Naive B cell (primary cell): ENCODE data around the gene DDX50. TPM values are rescaled to one million over a fixed set of nuclear protein-coding genes. Genes with fewer than 3 reads are reported as not detected.
"Not testable (repeated sequence)": the region's sequence is repeated elsewhere in the genome, so short reads cannot be mapped to it uniquely, and the experiment has no call there.

ENCODE experiments used
- ATAC-seq, 2 donors: fragments of 150-1000 bp; cut with Tn5 transposase; 2 replicates each; pipeline ENCODE4 v1.10.0; 2021; ENCODE audit warnings: low read depth in 2 of 2, mild to moderate bottlenecking in 2 of 2, moderate library complexity in 2 of 2
- DNase-seq: peaks from one replicate; pipeline ENCODE4 v3.0.0; 2022
- H3K27ac Mint-ChIP-seq, 6 donors: one replicate each; pipeline ENCODE4 v1.8.0; 2020 to 2022; ENCODE audit warnings: mild to moderate bottlenecking in 6 of 6, mixed read lengths in 6 of 6, moderate library complexity in 5 of 6, inconsistent platforms in 2 of 6
- H3K27me3 Mint-ChIP-seq, 3 donors: one replicate each; pipeline ENCODE4 v1.8.0; 2021 to 2022; ENCODE audit warnings: mixed read lengths in 3 of 3, mild to moderate bottlenecking in 1 of 3
- H3K36me3 Mint-ChIP-seq, 2 donors: one replicate each; pipeline ENCODE4 v1.8.0; 2020 to 2022; ENCODE audit warnings: mixed read lengths in 2 of 2, inconsistent platforms in 1 of 2, mild to moderate bottlenecking in 1 of 2
- H3K4me1 Mint-ChIP-seq, 3 donors: one replicate each; pipeline ENCODE4 v1.8.0; 2020 to 2022; ENCODE audit warnings: mixed read lengths in 3 of 3, inconsistent platforms in 1 of 3, mild to moderate bottlenecking in 1 of 3, moderate library complexity in 1 of 3
- H3K4me3 Mint-ChIP-seq, 8 donors: one replicate each; pipeline ENCODE4 v1.8.0; 2020 to 2022; ENCODE audit warnings: mild to moderate bottlenecking in 8 of 8, mixed read lengths in 8 of 8, moderate library complexity in 8 of 8, inconsistent platforms in 2 of 8
- H3K9me3 Mint-ChIP-seq, 7 donors: one replicate each; pipeline ENCODE4 v1.8.0; 2020 to 2022; ENCODE audit warnings: mixed read lengths in 7 of 7, mild to moderate bottlenecking in 5 of 7, inconsistent platforms in 2 of 7, moderate library complexity in 1 of 7
- polyA plus RNA-seq, 6 donors: library from polyadenylated mRNA; unstranded; fragments of 300-500 nt; fragmentation: Illumina TruSeq; gene quantifications; one replicate each; pipeline ENCODE4 v1.2.3, GENCODE V29; 2021; ENCODE audit warnings: low read depth in 6 of 6

DDX50 gene
- polyA plus RNA-seq, 6 donors from 2014 or later: 29.1 to 59.3 (median 32.6) TPM

DNA sequence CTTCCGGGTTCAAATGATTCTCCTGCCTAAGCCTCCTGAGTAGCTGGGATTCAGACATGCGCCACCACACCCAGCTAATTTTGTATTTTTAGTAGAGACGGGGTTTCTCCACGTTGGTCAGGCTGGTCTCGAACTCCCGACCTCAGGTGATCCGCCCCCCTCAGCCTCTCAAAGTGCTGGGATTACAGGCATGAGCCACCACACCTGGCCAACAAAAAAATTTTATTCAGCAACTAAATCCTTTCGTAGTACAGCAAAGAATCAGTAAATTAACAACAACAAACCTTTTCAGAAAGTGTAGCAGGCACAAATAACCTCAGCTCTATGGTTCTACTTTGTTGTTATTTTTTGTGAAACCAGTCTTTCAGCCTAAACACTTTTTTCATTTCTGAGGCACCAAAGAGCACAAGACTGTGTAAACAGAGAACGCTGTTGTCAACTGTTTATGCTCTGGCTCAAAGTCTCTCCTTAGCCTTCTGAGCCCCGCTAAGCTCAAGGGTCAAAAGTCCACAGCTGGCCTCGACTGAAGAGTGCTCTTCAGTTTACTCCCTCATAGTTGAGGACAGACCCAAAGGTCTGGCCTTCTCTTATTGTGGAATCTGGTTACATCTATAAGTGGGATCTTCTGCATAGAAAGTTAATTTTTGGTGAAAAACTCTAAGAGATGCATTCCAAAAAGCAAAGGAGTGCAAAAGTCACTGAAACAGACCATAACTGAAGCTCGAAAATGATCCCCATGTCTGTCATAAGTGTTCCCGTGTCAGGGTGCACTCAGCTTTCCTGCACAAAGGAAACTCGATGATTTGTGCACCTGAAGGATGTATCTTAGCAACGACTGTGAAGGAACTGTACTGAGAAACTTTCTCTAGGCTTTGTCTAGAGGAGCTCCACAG lies 24.6 kb upstream of the DDX50 start:
- Mint-ChIP-seq H3K36me3 (no peaks in the 10 kb centered on the region), H3K4me3 (no peak overlapping the region), H3K27ac (no peak overlapping the region), H3K4me1 (no peaks in the 10 kb centered on the region), H3K27me3 (no peaks in the 10 kb centered on the region), H3K9me3 (no peaks in the 10 kb centered on the region)
- ATAC-seq (no peak), DNase-seq (no peak)

DNA sequence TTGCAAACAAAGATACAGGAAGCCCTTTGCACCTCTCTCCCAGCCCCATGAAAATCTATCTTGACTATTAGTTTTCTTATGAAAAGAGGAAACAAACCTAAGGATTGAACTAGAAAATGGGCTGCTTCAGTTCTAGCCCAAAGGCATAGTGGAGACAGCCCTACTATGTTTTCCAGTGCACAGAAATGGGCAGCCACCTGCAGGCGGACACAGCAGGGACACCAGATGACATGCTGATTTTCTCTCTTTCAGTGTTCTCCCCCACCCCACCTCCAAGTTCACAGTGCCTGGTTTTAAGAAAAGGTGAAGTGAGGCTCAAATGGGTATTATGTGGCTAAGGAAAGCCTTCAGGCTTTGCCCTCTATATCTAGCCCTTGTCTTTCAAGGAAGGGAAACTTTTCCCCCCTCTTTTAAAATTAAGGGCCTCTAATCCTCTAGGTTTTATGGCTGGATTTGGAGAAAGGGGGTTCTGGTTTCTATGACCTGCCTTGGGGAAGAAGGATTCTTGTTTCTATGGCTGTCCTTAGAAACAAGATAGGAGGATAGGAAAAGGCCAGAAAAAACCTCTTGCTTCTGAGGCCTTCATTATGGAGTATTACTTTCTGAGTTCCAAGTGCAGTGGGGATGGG lies 23.5 kb upstream of the DDX50 start:
- H3K9me3 Mint-ChIP-seq: no peaks in the 10 kb centered on the region
- H3K4me3 Mint-ChIP-seq: no peak overlapping the region
- ATAC-seq: no peak
- H3K36me3 Mint-ChIP-seq: no peaks in the 10 kb centered on the region
- no peak for DNase-seq
- peak overlapping the region in 1 of 6 donors; percentile 61 for H3K27ac Mint-ChIP-seq
- no peaks in the 10 kb centered on the region for H3K4me1 Mint-ChIP-seq
- no peaks in the 10 kb centered on the region for H3K27me3 Mint-ChIP-seq

DNA sequence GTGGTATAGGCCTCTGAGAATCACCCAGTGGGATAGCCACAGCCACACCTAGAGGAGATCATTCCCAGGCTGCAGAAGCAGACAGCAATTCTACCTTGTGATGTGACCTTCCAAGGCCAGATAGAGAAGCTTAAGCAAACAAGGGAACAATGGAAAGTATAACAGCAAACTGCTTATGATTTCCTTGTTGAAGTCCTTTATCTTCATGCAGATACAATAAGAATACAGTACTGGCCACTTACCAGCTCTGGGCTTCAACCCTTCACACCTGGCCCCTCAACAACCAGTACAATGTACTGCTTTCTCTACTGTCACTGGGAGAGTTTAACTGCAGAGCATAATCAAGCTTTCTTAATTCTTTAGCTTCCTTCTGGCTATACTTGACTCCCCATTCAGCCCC lies 22.6 kb upstream of the DDX50 start:
- Mint-ChIP-seq H3K9me3 (no peaks in the 10 kb centered on the region), H3K4me1 (no peaks in the 10 kb centered on the region), H3K4me3 (no peak overlapping the region), H3K27ac (no peak overlapping the region), H3K36me3 (no peaks in the 10 kb centered on the region), H3K27me3 (no peaks in the 10 kb centered on the region)
- DNase-seq (no peak), ATAC-seq (no peak)

DNA sequence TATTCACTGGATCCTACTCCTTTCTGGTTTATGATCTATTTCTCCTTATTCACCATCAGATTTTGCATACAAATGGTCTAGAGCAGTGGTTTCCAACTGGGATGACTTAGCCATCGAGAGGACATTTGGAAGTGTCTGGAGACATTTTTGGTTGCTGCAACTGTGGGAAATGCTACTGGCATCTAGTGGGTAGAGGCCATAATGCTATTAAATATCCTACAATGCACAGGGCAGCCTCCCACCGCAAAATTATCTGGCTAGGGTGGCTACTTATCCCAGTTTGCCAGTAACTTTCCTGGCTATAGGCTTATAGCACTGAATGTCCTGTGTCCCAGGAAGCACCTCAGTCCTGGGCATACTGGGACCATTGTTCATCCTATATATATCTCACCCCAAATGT lies 21.5 kb upstream of the DDX50 start:
- no peaks in the 10 kb centered on the region for H3K4me1 Mint-ChIP-seq
- H3K36me3 Mint-ChIP-seq: no peaks in the 10 kb centered on the region
- no peak for DNase-seq
- no peaks in the 10 kb centered on the region for H3K27me3 Mint-ChIP-seq
- ATAC-seq: no peak
- H3K9me3 Mint-ChIP-seq: no peaks in the 10 kb centered on the region
- H3K27ac Mint-ChIP-seq: no peak overlapping the region
- H3K4me3 Mint-ChIP-seq: no peak overlapping the region

DNA sequence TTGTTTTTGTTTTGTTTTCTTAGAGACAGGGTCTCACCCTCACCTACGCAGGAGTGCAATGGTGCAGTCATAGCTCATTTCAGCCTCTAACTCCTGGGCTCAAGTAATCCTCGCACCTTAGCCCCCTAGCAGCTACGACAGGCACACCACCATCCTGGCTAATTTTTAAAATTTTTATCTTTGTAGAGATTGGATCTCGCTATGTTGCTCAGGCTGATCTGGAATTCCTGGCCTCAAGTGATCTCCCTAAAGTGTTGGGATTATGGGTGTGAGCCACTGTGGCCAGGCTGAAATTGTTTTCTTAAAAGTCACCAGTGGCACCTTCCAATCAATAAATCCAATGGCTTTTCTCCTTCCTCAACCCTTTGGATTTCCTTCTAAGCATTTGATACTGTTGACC lies 20.9 kb upstream of the DDX50 start:
- ATAC-seq (no peak), DNase-seq (no peak)
- Mint-ChIP-seq H3K36me3 (no peaks in the 10 kb centered on the region), H3K27ac (no peak overlapping the region), H3K4me3 (no peak overlapping the region), H3K27me3 (no peaks in the 10 kb centered on the region), H3K9me3 (no peaks in the 10 kb centered on the region), H3K4me1 (no peaks in the 10 kb centered on the region)

DNA sequence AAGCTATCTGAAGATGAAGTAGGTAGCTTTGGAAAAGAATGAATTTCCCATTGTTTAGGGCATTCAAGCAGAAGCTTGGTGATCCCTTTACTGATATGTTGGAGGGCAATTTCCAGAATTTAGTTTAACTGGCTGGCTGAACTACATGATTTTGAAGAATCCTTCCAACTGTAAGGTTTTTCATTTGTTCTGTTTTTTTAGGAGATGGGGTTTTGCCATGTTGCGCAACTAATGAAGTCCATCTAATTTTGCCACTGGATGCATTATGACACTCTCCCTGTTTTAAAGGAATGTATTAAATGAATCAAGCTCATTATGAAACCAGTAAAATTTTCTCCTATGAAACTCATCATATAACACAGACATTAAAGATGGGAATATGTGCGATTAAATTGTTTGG lies 6.1 kb upstream of the DDX50 start:
- no peak for DNase-seq
- no peak for ATAC-seq
- Mint-ChIP-seq H3K4me1 (peaks cover 0 to 3% (median 0%) of the 10 kb centered on the region in 3 donors), H3K27ac (no peak overlapping the region), H3K36me3 (peaks cover 0 to 3% of the 10 kb centered on the region in 2 donors), H3K9me3 (no peaks in the 10 kb centered on the region), H3K27me3 (peaks cover 0 to 8% (median 8%) of the 10 kb centered on the region in 3 donors), H3K4me3 (no peak overlapping the region)

DNA sequence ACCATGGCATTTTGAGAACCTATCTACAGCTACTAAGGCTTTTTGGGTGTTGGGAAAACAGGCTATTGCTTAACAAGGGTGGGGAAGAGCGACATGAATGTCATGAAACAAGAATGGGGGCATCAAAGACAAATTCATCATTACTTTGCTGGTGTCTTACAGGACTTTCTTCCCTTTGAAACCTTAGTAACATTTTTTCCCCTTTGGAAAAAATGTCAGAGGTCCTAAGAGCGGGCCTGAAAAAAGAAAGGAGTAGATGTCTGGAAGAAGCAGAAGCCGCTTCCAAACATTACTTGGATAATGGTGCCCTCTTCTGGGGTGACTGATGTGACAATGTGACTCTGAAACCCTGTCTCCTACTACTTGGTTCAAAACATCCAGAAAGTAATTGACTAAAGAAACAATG lies 3.8 kb upstream of the DDX50 start:
- Mint-ChIP-seq H3K9me3 (no peaks in the 10 kb centered on the region), H3K27me3 (peaks cover 0 to 8% (median 8%) of the 10 kb centered on the region in 3 donors), H3K4me3 (peak overlapping the region in 1 of 8 donors; percentile 38), H3K4me1 (peaks cover 11 to 20% (median 17%) of the 10 kb centered on the region in 3 donors), H3K27ac (no peak overlapping the region), H3K36me3 (peaks cover 0 to 3% of the 10 kb centered on the region in 2 donors)
- DNase-seq: peak; percentile 7
- ATAC-seq: no peak

DNA sequence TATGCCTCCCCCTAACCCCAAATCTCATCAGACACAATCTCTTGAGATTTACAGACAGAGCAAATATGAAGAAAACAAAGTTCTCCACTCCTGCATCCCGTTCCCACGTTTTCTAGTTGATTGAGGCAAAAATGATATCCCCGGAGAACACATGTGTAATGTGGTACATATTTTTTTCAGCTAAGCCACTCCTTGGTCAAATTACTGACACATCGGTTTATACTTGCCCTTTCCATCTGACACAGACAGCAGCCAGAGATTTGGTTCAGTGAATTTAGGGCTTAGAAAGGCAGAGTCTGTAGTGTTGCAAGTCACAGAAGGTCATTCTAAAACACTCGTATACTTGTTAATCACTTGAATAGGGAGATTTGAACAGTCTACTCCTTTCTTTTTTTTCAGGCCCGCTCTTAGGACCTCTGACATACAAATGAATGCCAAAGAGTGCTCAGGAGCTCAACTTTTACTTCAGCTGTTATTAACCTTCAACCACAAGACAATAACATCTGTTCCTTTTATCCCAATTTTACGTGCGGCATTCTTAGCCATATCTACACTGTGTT lies 1.8 kb upstream of the DDX50 start:
- peaks cover 21 to 34% (median 32%) of the 10 kb centered on the region in 3 donors for H3K4me1 Mint-ChIP-seq
- no peaks in the 10 kb centered on the region for H3K9me3 Mint-ChIP-seq
- ATAC-seq (no peak), DNase-seq (no peak)
- peaks cover 0 to 3% of the 10 kb centered on the region in 2 donors for H3K36me3 Mint-ChIP-seq
- peaks cover 0 to 8% (median 4%) of the 10 kb centered on the region in 3 donors for H3K27me3 Mint-ChIP-seq
- peak overlapping the region in 6 of 8 donors; percentile 46 to 99 (median 98) for H3K4me3 Mint-ChIP-seq
- H3K27ac Mint-ChIP-seq: peak overlapping the region in 3 of 6 donors; percentile 47 to 100 (median 65)

DNA sequence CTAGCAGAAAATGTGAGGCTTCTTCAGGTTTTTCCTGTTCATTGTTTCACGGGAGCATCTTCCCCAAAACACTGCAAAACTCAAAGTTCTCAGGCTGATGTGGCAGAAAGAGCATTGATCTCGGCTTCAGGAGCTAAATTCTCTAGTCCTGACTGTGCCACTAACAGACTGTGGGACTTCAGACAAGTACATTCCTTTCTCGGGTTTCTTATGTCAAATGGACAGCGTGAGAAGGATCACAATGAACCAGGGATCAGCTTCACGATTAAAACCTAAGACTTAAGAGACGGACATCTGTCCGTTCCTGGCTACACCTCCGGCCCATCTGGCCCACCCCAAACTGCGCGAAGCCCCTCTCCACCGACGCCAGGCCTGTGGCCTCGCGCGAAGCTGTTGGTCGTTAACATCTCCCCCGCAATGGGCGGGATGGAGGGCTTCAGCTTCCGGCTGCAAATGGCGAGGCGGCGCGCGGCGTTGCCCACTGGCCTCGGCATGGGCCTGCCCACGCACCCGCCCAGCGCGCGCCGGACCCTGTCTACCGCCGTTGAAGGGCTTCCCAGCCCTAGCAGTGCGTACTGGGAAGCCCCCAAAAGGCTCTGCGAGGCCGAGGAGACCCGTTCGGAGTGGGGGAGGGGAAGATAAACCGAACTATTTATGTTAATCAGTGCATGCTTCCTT lies 549 bp upstream of the DDX50 start:
- Mint-ChIP-seq H3K9me3 (no peaks in the 10 kb centered on the region), H3K27me3 (peaks cover 0 to 8% (median 4%) of the 10 kb centered on the region in 3 donors), H3K36me3 (peaks cover 0 to 3% of the 10 kb centered on the region in 2 donors), H3K4me3 (peak overlapping the region; percentile 98 to 100 (median 99)), H3K4me1 (peaks cover 24 to 41% (median 37%) of the 10 kb centered on the region in 3 donors), H3K27ac (peak overlapping the region; percentile 98 to 100 (median 100))
- ATAC-seq (peak in 1 of 2 donors; percentile 42), DNase-seq (no peak)

DNA sequence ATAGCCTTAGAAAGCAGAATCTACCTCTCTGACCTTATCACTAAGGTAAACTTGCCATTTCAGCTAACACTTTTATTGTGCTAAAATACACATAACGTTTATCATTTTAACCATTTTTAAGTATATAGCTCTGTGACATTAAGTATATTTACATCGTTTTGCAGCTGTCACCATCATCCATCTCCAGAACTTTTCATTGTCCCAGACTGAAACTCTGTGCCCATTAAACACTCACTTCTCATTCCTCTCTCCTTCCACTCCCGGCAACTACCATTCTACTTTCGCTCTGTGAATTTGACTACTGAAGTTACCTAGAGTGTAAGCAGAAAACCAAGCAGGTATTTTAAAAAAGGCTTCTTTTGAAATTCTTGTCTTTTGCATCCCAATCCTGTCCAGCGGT lies 1.3 kb downstream of the DDX50 start:
- DNase-seq (no peak), ATAC-seq (no peak)
- Mint-ChIP-seq H3K4me1 (peaks cover 33 to 50% (median 48%) of the 10 kb centered on the region in 3 donors), H3K9me3 (no peaks in the 10 kb centered on the region), H3K36me3 (peaks cover 12 to 14% of the 10 kb centered on the region in 2 donors), H3K4me3 (peak overlapping the region; percentile 49 to 100 (median 98)), H3K27ac (peak overlapping the region in 3 of 6 donors; percentile 13 to 100 (median 86)), H3K27me3 (peaks cover 0 to 8% (median 4%) of the 10 kb centered on the region in 3 donors)

DNA sequence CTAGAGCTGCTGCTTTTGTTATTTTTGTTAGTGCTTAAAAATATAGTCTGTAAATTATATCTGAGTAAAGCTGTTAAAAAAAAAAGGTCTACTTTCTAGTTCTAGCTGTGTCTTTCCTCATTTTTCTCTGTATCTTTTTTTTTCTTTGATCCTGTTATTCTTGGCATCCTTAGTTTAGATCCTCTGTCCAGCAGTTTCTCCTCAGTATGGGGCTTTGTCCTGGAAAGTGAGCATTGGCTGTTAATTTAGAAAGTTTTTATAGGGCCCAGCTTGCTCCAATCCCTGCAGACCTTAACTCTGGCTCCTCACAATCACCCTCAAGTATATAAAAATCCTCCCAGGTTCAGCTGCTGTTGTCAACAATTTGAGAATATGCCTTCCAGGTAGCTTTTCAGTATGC lies 23.5 kb downstream of the DDX50 start:
- Mint-ChIP-seq H3K4me3 (no peak overlapping the region), H3K36me3 (peaks cover 8 to 9% of the 10 kb centered on the region in 2 donors), H3K27me3 (no peaks in the 10 kb centered on the region), H3K9me3 (peaks cover 0 to 5% (median 0%) of the 10 kb centered on the region in 7 donors), H3K4me1 (peaks cover 0 to 9% (median 5%) of the 10 kb centered on the region in 3 donors), H3K27ac (peak overlapping the region in 2 of 6 donors; percentile 24 to 46)
- DNase-seq (no peak), ATAC-seq (no peak)

DNA sequence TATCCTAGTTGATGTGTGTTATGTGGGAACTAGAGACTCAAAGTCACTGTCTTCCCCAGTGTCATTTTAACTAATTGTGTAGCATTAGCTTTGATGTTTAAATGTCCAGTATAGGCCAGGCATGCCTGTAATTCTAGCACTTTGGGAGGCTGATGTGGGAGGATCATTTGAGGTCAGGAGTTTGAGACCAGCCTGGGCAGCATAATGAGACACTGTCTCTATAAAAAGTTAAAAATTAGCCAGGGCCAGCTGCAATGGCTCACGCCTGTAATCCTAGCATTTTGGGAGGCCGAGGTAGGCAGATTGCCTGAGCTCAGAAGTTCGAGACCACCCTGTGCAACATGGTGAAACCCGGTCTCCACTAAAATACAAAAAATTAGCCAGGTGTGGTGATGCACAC lies 24.4 kb downstream of the DDX50 start:
- Mint-ChIP-seq H3K27me3 (no peaks in the 10 kb centered on the region), H3K4me3 (no peak overlapping the region), H3K4me1 (peaks cover 0 to 9% (median 5%) of the 10 kb centered on the region in 3 donors), H3K36me3 (peaks cover 12 to 13% of the 10 kb centered on the region in 2 donors), H3K9me3 (peaks cover 0 to 5% (median 0%) of the 10 kb centered on the region in 7 donors), H3K27ac (peak overlapping the region in 1 of 6 donors; percentile 65)
- ATAC-seq (no peak), DNase-seq (no peak)

DNA sequence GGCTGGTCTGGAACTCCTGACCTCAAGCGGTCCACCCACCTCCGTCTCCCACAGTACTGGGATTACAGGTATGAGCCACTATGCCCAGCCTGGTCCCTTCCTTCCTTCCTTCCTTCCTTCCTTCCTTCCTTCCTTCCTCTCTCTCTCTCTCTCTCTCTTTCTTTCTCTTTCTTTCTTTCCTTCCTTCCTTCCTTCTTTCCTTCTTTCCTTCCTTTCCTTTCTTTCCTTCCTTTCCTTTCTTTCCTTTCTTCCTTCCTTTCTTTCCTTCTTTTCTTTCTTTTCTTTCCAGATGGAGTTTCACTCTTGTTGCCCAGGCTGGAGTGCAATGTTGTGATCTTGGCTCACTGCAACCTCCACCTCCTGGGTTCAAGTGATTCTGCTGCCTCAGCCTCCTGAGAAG lies 28.0 kb downstream of the DDX50 start:
- H3K9me3 Mint-ChIP-seq, H3K27me3 Mint-ChIP-seq, DNase-seq, ATAC-seq: not testable (repeated sequence)
- H3K4me3 Mint-ChIP-seq: peak overlapping the region in 1 of 8 donors; percentile 85
- H3K27ac Mint-ChIP-seq: peak overlapping the region in 3 of 6 donors; percentile 15 to 30 (median 24)
- peaks cover 5 to 17% (median 13%) of the 10 kb centered on the region in 3 donors for H3K4me1 Mint-ChIP-seq
- H3K36me3 Mint-ChIP-seq: peaks cover 18 to 21% of the 10 kb centered on the region in 2 donors
